Measurements from ENCODE around the gene TTC21B.
"Not testable (repeated sequence)": the region's sequence is repeated elsewhere in the genome, so short reads cannot be mapped to it uniquely, and the experiment has no call there.

The TTC21B gene

GRCh38 chr2:165886487-165887146, 67.0 kb downstream of the TTC21B start:
- DNase-seq (ENCODE audit: low spot score) = no peak

GRCh38 chr2:165877565-165878550, 75.7 kb downstream of the TTC21B start:
- no peak for DNase-seq (ENCODE audit: low spot score)

GRCh38 chr2:165876712-165877111, 76.9 kb downstream of the TTC21B start:
- DNase-seq (ENCODE audit: low spot score) = no peak

DNA sequence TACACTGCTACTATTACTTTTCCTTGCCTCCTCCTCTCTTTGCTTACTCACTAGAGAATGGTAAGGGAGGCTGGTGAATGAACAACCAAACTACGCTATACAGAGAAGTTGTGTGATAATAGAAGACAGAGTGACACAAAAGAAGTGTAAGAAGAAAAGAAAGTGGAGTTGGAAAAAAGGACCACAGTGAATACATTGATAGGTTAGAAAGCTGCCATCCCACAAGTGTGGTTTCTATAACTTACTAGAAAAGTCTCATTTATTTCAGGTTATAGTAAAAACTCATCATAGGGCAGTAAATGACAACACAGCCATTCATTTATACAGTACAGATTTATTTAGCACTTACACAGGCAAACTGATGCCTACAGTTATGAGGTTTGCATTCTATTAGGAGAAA, 77.3 kb downstream of the TTC21B start:
- DNase-seq (ENCODE audit: low spot score) = no peak

GRCh38 chr2:165874445-165875039, 79.0 kb downstream of the TTC21B start:
- DNase-seq (ENCODE audit: low spot score) = peak; percentile 42

DNA sequence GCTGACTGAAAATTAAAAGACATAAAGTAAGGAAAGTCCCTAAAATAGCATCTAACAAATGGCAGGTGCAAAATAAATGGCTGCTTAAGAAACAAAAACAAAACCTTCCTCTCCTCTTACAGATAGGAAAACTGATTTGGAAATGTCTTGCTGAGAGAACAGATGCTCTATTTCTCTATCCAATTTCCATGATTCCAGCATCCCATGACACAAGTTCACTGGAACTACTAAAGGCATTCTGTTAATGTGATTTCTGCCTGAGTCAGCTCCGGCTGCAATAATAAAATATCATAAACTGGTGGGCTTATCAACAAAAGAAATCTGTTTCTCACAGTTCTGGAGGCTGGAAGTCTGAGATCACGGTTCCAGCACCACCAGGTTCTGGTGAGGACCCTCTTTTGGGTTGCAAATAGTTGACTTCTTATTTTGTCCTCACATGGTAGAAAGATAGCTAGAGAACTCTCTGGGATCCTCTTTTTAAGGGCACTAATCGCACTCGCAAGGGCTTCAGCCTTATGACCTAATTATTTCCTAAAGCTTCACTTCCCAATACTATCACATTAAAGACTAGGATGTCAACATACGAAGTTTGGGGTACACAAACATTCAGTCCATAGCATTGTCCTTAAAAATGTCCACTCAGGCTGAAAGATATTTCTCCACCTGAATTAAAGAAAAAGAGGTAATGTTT, 81.3 kb downstream of the TTC21B start:
- no peak for DNase-seq (ENCODE audit: low spot score)

DNA sequence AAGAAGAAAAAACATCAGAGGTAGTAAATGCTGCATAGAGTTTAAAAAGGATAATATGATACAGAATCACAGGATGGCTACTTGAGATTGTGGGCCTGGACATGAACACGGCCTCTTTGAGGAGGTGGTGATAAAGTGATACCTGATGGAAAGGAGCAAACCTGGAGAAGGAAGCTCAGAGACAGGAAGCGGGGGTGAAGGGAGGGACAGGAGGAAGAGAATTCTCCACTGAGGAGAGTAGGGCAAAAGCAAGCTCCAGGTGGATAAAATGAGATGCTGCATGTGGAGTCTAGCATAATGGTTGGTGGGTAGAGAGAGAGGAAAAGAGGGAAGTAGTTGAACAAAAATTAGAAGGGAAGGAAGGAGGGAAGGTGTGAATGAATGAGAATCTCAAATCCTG, 82.6 kb downstream of the TTC21B start:
- no peak for DNase-seq (ENCODE audit: low spot score)

- DNase-seq (ENCODE audit: low spot score) = peak; percentile 16
Measured at GRCh38 chr2:165870346-165870745, 83.2 kb downstream of the TTC21B start.

- no peak for DNase-seq (ENCODE audit: low spot score)
Measured at GRCh38 chr2:165868211-165868610, 85.4 kb downstream of the TTC21B start.

DNA sequence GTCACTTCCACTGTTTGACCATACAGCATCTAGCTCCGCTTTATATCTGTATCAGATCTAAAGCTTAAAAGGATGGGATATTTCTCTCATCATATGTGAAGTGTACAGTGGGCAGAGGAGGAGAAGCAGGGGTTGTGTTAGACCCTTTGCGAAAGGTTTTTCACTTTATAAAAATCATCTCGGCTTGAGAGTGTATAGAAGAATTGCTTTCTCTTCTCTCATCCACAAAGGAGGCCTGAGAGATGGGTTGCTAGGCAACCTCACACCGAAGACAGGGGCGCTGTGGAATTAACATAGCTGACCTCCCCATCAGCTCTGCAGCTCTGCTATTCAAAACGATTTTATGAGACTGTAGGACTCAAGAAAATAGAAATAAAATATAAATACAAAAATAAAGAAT, 89.3 kb downstream of the TTC21B start:
- no peak for DNase-seq (ENCODE audit: low spot score)

- DNase-seq (ENCODE audit: low spot score) = no peak
Measured at GRCh38 chr2:165863810-165864261, 89.7 kb downstream of the TTC21B start.

DNA sequence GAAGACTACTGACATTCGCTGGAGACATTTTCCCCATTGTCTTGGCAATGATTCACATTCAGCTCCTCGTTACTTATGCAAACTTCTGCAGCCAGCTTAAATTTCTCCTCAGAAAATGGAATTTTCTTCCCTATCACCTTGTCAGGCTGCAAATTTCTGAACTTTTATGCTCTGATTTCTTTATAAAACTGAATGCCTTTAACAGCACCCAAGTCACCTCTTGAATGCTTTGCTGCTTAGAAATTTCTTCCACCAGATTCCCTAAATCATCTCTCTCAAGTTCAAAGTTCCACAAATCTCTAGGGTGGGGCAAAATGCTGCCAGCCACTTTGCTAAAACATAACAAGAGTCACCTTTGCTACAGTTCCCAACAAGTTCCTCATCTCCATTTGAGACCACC, 92.5 kb downstream of the TTC21B start:
- DNase-seq (ENCODE audit: low spot score) = not testable (repeated sequence)

DNA sequence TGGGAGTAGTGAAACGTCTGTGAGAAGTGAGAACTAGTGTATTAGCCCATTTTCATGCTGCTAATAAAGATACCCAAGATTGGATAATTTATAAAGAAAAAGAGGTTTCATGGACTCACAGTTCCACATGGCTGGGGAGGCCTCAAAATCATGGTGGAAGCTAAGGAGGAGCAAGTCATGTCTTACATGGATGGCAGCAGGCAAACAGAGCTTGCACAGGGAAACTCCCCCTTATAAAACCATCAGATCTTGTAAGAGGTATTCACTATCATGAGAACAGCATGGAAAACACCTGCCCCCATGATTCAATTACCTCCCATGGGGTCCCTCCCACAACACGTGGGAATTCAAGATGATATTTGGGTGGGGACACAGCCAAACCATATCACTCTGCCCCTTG, 93.9 kb downstream of the TTC21B start:
- not testable (repeated sequence) for DNase-seq (ENCODE audit: low spot score)

DNA sequence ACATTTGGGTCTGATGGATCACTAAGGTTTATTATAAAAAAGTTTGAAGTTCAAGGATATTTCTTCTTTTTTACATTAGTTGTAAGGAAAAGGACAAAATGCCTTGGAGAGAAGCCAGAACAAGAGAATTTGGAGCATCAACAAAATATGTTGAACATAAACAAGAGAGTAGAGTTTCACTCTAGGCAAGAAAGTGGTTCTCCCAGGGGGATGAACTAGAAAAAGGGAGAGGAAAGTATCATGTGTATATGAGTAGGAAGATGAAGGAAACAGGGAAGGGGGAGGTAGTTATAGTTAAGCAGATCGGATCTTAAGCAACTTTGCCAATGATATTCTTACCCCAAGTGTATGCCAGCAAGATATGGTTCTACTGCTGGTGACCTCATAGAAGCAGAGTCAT, 95.7 kb downstream of the TTC21B start:
- DNase-seq (ENCODE audit: low spot score) = no peak

DNA sequence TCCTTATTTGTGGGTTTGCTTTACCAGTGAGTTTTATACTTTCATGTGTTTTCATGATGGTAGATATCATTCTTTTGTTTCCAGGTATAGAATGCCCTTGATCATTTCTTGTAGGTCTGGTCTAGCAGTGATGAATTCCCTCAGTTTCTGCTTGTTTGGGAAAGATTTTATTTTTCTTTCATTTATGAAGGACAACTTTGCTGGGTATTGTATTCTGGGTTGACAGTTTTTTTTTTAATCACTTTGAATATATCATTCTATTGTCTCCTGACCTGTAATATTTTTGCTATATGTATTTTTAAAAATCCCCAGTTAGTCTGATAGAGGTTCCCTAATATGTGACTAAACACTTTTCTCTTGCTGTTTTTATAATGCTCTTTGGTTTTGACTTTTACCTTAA, 101.2 kb downstream of the TTC21B start:
- no peak for DNase-seq (ENCODE audit: low spot score)

DNA sequence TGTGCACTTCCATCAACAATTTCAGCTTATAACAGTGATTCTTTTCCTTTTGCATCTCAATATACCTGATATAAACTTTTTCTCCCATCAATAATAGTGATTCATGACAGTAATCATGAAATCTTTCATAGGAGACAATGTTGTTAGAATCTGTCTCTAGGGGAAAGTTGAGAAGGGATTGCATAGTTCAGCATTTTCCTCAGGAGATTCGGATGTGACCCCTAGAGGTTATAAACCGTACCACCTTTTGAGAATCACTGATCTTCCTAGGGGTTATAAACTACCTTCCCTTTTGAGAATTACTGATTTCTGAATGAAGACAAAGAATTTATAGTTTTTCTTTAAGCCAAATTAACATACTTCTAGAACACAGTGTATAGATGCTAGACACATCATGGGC, 106.6 kb downstream of the TTC21B start:
- DNase-seq (ENCODE audit: low spot score) = no peak

DNA sequence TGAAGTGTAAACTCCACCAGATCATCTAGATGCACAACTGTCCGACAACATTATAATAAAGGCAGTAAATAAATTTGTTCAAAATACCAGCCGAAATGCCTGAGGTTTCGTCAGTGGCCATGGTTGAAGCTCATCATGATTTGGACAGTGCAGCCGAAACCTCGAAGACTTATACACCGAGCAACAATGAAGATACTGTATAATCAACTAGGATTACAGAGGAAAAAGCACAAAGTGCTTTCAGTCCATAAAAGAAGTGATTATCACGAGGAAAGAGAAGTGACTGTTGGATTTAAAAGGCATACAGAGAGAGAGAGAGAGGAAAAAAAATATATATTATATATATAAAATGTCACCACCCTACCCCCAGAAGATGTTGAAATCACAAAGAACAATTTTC, 107.5 kb downstream of the TTC21B start:
- DNase-seq (ENCODE audit: low spot score) = no peak

DNA sequence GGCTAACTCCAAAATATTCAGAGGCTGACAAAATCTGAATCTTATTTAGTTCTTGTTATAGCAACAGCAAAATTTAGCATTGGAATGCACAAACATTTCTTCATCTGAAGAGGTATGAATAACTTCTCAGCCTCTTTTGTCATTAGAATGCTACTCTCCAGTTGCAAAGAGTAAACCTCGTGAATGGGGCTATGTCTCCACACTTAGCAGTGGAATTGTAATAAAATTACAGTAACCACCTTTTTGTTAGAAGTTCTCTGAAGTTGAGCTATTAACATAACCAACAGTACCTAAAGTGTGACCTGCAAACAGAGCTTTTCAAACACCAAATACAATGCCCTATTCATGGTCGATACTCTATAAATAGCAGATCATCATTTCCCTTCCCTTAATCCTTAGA, 109.4 kb downstream of the TTC21B start:
- DNase-seq (ENCODE audit: low spot score) = no peak

DNA sequence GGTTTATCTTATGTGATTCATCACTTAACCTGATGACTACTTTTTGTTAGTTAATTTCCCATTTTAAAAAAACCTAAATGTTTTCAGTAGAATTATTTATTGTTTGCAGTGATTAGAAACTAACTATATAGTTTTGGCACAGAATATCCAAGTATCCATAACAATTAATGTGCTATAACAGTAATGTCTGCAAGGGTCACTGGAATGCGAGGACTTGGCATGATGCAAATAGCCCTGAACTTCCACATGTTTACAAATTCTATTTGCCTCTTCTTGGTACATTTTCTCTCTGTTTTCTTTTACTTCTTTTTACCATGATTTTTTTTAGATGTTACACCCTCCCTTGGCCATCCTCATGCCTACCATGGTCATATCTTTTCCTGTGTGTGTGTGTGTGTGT, 110.2 kb downstream of the TTC21B start:
- no peak for DNase-seq (ENCODE audit: low spot score)

- no peak for DNase-seq (ENCODE audit: low spot score)
Measured at GRCh38 chr2:165840333-165840958, 113.1 kb downstream of the TTC21B start.

DNA sequence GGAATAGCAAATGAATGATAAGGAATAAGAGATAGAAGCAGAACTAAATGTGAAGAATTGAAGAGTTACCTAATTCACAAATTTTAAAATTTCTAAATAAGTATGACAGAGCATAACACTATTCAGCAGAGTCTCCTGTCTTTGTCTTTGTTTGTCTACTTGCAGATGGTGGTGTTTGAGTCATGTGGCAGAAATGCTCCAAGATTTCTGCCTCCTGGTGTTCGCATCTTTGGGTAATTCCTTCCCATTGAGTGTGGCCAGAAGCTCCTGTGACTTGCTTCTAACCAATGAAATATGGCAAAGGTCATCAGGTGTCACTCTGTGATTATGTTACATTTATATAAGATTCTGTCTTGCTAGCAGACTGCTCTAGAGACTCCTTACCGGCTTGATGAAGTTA, 114.0 kb downstream of the TTC21B start:
- no peak for DNase-seq (ENCODE audit: low spot score)

DNA sequence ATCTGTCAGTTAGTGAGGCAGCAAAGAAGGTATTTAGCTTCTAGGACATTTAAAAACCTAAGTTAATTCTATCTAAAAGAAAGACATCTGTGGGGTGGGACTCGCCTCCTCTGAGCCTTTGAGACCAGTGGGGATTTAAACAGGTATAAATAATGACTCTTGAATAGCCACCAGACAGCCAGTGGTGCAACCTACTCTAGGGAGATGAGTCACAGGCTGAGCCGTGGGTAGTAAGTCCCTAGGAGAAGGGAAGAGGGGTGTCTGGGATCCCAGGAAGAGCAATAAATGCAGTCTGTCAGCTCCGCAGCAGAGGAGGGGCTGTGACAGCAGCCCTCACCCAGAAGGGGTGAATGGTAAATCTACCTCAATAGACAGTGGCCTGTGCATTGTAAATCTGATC, 116.5 kb downstream of the TTC21B start:
- DNase-seq (ENCODE audit: low spot score) = no peak

All from HuH-7 (cell line).